ENCODE results near the gene ASTN1.
A peak's percentile ranks its signal among the peaks of the same experiment; 100 is the strongest.

Gene ASTN1

GRCh38 chr1:176897350-176898236 lies 266.9 kb downstream of the ASTN1 start (continued):
- TF ChIP-seq ZNF580 (tag by site-specific recombination; IDR thresholded peaks at IDR 0.05), result no peak
- peak; percentile 21; the same call in 1 of the 2 replicates for TF ChIP-seq ZNF692 (tag by site-specific recombination; IDR thresholded peaks at IDR 0.05)
- peak; percentile 56 for TF ChIP-seq KLF9 (tag by site-specific recombination; IDR thresholded peaks at IDR 0.05; ENCODE audit: low read depth)
- 0 out of 2 replicates have a peak, but pooled peaks have one; percentile 11 for TF ChIP-seq PRDM6 (tag by site-specific recombination; IDR thresholded peaks at IDR 0.05)
- no peak for TF ChIP-seq ZNF549 (tag by site-specific recombination; IDR thresholded peaks at IDR 0.05)
- TF ChIP-seq ZNF19 (tag by site-specific recombination; IDR thresholded peaks at IDR 0.05; ENCODE audit: low read depth), result no peak
- TF ChIP-seq ZNF335 (tag by site-specific recombination; conservative IDR thresholded peaks at IDR 0.05), result peak; percentile 71
- TF ChIP-seq PATZ1 (tag by site-specific recombination; IDR thresholded peaks at IDR 0.05), result peak; percentile 45
- TF ChIP-seq ZNF248 (tag by site-specific recombination; IDR thresholded peaks at IDR 0.05), result no peak
- peak; percentile 36; the same call in 1 of the 2 replicates for TF ChIP-seq ZNF501 (tag by site-specific recombination; IDR thresholded peaks at IDR 0.05)
- no peak for TF ChIP-seq ZNF23 (tag by site-specific recombination; IDR thresholded peaks at IDR 0.05; ENCODE audit: borderline replicate concordance)
- no peak for TF ChIP-seq ZNF776 (tag by site-specific recombination; IDR thresholded peaks at IDR 0.05; ENCODE audit: borderline replicate concordance)
- peak; percentile 93 for TF ChIP-seq ZNF362 (tag by site-specific recombination; IDR thresholded peaks at IDR 0.05)
- TF ChIP-seq MZF1 (tag by site-specific recombination; IDR thresholded peaks at IDR 0.05; ENCODE audit: borderline replicate concordance), result peak; percentile 59; the same call in 1 of the 2 replicates
- no peak for TF ChIP-seq ZNF548 (tag by site-specific recombination; IDR thresholded peaks at IDR 0.05)
- no peak for TF ChIP-seq ZNF121 (tag by site-specific recombination; IDR thresholded peaks at IDR 0.05)
- TF ChIP-seq ZNF654 (tag by site-specific recombination; IDR thresholded peaks at IDR 0.05; ENCODE audit: low read depth), result peak; percentile 86
- TF ChIP-seq ZSCAN30 (tag by site-specific recombination; IDR thresholded peaks at IDR 0.05), result no peak
- peak; percentile 82 for TF ChIP-seq CTCF (tag by site-specific recombination; IDR thresholded peaks at IDR 0.05)
